Measurements from ENCODE around the gene HIGD1A.

The HIGD1A gene

DNA sequence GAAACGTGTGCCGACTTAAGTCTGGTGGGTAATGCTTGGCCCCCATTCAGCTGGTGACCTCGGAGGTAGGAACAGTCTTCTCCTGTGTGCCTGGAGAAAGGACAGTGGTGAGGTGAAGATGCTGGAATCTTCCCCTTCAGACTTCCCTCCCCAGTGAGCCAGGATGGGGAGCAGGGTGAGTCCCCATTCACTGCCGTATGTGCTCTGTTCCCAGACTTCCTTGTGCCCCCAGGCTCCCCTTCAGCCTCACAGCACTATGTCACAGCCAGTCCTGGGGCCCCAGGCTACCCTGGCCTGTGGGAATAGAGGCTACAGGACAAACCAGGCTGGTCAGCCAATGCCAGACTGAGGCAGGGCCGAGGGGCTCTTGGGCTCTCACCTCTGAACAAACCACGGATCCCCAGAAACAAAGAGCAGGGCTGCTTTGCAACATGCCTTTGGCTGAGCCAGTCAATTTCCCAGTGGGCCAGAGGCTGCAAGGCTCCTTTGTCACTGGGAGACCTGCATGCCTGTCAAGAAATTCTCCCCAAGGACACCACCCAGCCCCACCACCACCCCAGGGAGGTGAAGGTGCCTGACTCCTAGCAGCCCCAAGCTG lies 69.9 kb downstream of the HIGD1A start:
- no peak for DNase-seq (ENCODE audit: low read depth)
- no peak overlapping the region for H3K4me3 ChIP-seq (replicated peaks; ENCODE audit: low read depth, low read length)
- TF ChIP-seq, protein P1, sequence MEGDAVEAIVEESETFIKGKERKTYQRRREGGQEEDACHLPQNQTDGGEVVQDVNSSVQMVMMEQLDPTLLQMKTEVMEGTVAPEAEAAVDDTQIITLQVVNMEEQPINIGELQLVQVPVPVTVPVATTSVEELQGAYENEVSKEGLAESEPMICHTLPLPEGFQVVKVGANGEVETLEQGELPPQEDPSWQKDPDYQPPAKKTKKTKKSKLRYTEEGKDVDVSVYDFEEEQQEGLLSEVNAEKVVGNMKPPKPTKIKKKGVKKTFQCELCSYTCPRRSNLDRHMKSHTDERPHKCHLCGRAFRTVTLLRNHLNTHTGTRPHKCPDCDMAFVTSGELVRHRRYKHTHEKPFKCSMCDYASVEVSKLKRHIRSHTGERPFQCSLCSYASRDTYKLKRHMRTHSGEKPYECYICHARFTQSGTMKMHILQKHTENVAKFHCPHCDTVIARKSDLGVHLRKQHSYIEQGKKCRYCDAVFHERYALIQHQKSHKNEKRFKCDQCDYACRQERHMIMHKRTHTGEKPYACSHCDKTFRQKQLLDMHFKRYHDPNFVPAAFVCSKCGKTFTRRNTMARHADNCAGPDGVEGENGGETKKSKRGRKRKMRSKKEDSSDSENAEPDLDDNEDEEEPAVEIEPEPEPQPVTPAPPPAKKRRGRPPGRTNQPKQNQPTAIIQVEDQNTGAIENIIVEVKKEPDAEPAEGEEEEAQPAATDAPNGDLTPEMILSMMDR (IDR thresholded peaks at IDR 0.05; ENCODE audit: low read length, missing control alignments), result no peak

GRCh38 chr3:42733501-42734262 lies 70.6 kb downstream of the HIGD1A start:
- DNase-seq (ENCODE audit: low read depth), result no peak
- no peak overlapping the region for H3K4me3 ChIP-seq (replicated peaks; ENCODE audit: low read depth, low read length)
- TF ChIP-seq, protein P1 (IDR thresholded peaks at IDR 0.05; ENCODE audit: low read length, missing control alignments), result no peak
